ENCODE data around the gene RMC1. TPM values are rescaled to one million over a fixed set of nuclear protein-coding genes. Genes with fewer than 3 reads are reported as not detected.

The RMC1 gene
- total RNA-seq, 1 experiment from 2014 or later: 12.9 TPM

GRCh38 chr18:23493654-23494053, 9.7 kb upstream of the RMC1 start:
- Histone ChIP-seq H3K9me3 (no peaks in the 10 kb centered on the region), H3K4me1 (no peaks in the 10 kb centered on the region), H3K36me3 (ENCODE audit: control insufficient read depth, insufficient read depth, low read length) (no peaks in the 10 kb centered on the region), H3K4me3 (ENCODE audit: low read depth, low read length) (no peak overlapping the region), H3K27me3 (replicated peaks; ENCODE audit: control insufficient read depth, insufficient read depth, low read length) (no peaks in the 10 kb centered on the region)
- no peaks in the 10 kb centered on the region for H3K36me3 Mint-ChIP-seq (ENCODE audit: insufficient read depth, unreplicated experiment)
- TF ChIP-seq CTCF (IDR thresholded peaks at IDR 0.05; ENCODE audit: insufficient read depth in 1 of 2, low read depth in 1 of 2, low read length in 1 of 2, severe bottlenecking in 1 of 2, unreplicated experiment in 1 of 2): no peak
- BruUV-seq (replicated peaks): no TSS peak
- CTCF ChIA-PET: no interaction called here
- intact Hi-C loops (cut with micrococcal nuclease; ENCODE audit: unreplicated experiment): no loop called here
- POLR2A ChIA-PET: no interaction called here
- no peaks in the 10 kb centered on the region for H3K27me3 Mint-ChIP-seq (ENCODE audit: insufficient read depth, unreplicated experiment)
- H3K9me3 Mint-ChIP-seq (ENCODE audit: unreplicated experiment): no peaks in the 10 kb centered on the region
- H3K27ac Mint-ChIP-seq (ENCODE audit: unreplicated experiment): no peak overlapping the region
- DNase-seq: no peak
- no peaks in the 10 kb centered on the region for H3K4me1 Mint-ChIP-seq (ENCODE audit: low read depth, unreplicated experiment)
- no peak overlapping the region for H3K4me3 Mint-ChIP-seq (ENCODE audit: unreplicated experiment)

- Mint-ChIP-seq H3K4me1 (ENCODE audit: low read depth, unreplicated experiment) (no peaks in the 10 kb centered on the region), H3K27ac (ENCODE audit: unreplicated experiment) (no peak overlapping the region), H3K4me3 (ENCODE audit: unreplicated experiment) (no peak overlapping the region), H3K36me3 (ENCODE audit: insufficient read depth, unreplicated experiment) (no peaks in the 10 kb centered on the region), H3K9me3 (ENCODE audit: unreplicated experiment) (no peaks in the 10 kb centered on the region), H3K27me3 (ENCODE audit: insufficient read depth, unreplicated experiment) (no peaks in the 10 kb centered on the region)
- TF ChIP-seq CTCF (IDR thresholded peaks at IDR 0.05; ENCODE audit: insufficient read depth in 1 of 2, low read depth in 1 of 2, low read length in 1 of 2, severe bottlenecking in 1 of 2, unreplicated experiment in 1 of 2): no peak
- intact Hi-C loops (cut with micrococcal nuclease; ENCODE audit: unreplicated experiment): no loop called here
- Histone ChIP-seq H3K27me3 (replicated peaks; ENCODE audit: control insufficient read depth, insufficient read depth, low read length) (no peaks in the 10 kb centered on the region), H3K36me3 (ENCODE audit: control insufficient read depth, insufficient read depth, low read length) (no peaks in the 10 kb centered on the region), H3K4me3 (ENCODE audit: low read depth, low read length) (no peak overlapping the region), H3K4me1 (no peaks in the 10 kb centered on the region), H3K9me3 (no peaks in the 10 kb centered on the region)
- ChIA-PET CTCF (no interaction called here), POLR2A (no interaction called here)
- BruUV-seq (replicated peaks): no TSS peak
- DNase-seq: no peak
Measured at GRCh38 chr18:23494992-23495391, 8.3 kb upstream of the RMC1 start.

GRCh38 chr18:23495723-23496440, 7.4 kb upstream of the RMC1 start:
- no peak overlapping the region for H3K4me3 Mint-ChIP-seq (ENCODE audit: unreplicated experiment)
- no peak overlapping the region for H3K4me3 ChIP-seq (ENCODE audit: low read depth, low read length)
- BruUV-seq (replicated peaks): no TSS peak
- no peaks in the 10 kb centered on the region for H3K27me3 Mint-ChIP-seq (ENCODE audit: insufficient read depth, unreplicated experiment)
- H3K4me1 Mint-ChIP-seq (ENCODE audit: low read depth, unreplicated experiment): no peaks in the 10 kb centered on the region
- DNase-seq: no peak
- TF ChIP-seq CTCF (IDR thresholded peaks at IDR 0.05; ENCODE audit: insufficient read depth in 1 of 2, low read depth in 1 of 2, low read length in 1 of 2, severe bottlenecking in 1 of 2, unreplicated experiment in 1 of 2): no peak
- no peaks in the 10 kb centered on the region for H3K36me3 Mint-ChIP-seq (ENCODE audit: insufficient read depth, unreplicated experiment)
- H3K27me3 ChIP-seq (replicated peaks; ENCODE audit: control insufficient read depth, insufficient read depth, low read length): no peaks in the 10 kb centered on the region
- no peaks in the 10 kb centered on the region for H3K9me3 Mint-ChIP-seq (ENCODE audit: unreplicated experiment)
- intact Hi-C loops (cut with micrococcal nuclease; ENCODE audit: unreplicated experiment): no loop called here
- H3K4me1 ChIP-seq: no peaks in the 10 kb centered on the region
- no peaks in the 10 kb centered on the region for H3K9me3 ChIP-seq
- no peaks in the 10 kb centered on the region for H3K36me3 ChIP-seq (ENCODE audit: control insufficient read depth, insufficient read depth, low read length)
- POLR2A ChIA-PET: no interaction called here
- H3K27ac Mint-ChIP-seq (ENCODE audit: unreplicated experiment): no peak overlapping the region
- CTCF ChIA-PET: no interaction called here

Measured in Caco-2 (cell line).